IMR-90 (cell line): Measurements from ENCODE around the gene CDRT15. TPM values are rescaled to one million over a fixed set of nuclear protein-coding genes. Genes with fewer than 3 reads are reported as not detected.

Source experiments
- ATAC-seq: fragments of 200-7000 bp; cut with Tn5 transposase; 2 replicates; pipeline ENCODE4 v1.9.1; 2020; ENCODE audit warnings: low read depth, mild to moderate bottlenecking, moderate library complexity
- BruUV-seq: library from RNA; stranded (reverse); fragments of 400-500 nt; replicated peaks from 2 replicates; lab custom pipeline; 2021; lab: Mats Ljungman, UMichigan
- CTCF ChIA-PET: fragments of 300-600 bp; formaldehyde crosslinking; extraction: SDS; loops from one replicate; lab custom pipeline; 2021; ENCODE audit warnings: antibody characterized with exemption; lab: Yijun Ruan, JAX
- POLR2A ChIA-PET: fragments of 300-600 bp; sonication (Branson Sonifier 250); formaldehyde crosslinking; loops from one replicate; lab custom pipeline; 2022; ENCODE audit warnings: antibody characterized with exemption; ENCODE audit not compliant: unreplicated experiment; lab: Charles Lee
- DNase-seq: peaks from one replicate; pipeline ENCODE4 v3.0.0; 2013
- H2AFZ ChIP-seq: replicated peaks from 2 replicates; pipeline ENCODE3; 2013; ENCODE audit warnings: low read length, mild to moderate bottlenecking; ENCODE audit not compliant: poor library complexity
- H2AK5ac ChIP-seq: 2 replicates; pipeline ENCODE4 v1.6.1; 2013; ENCODE audit warnings: low read depth, low read length, inconsistent platforms
- H2AK9ac ChIP-seq: replicated peaks from 2 replicates; pipeline ENCODE3; 2013; ENCODE audit warnings: mild to moderate bottlenecking, low read depth, low read length, moderate library complexity; ENCODE audit not compliant: poor library complexity
- H2BK120ac ChIP-seq: 2 replicates; pipeline ENCODE4 v1.6.1; 2013; ENCODE audit warnings: low read depth, low read length, inconsistent platforms
- H2BK15ac ChIP-seq: 3 replicates; pipeline ENCODE4 v1.6.1; 2013; ENCODE audit warnings: low read depth, low read length, inconsistent platforms
- H2BK20ac ChIP-seq: 2 replicates; pipeline ENCODE4 v1.6.1; 2013; ENCODE audit warnings: low read depth, mild to moderate bottlenecking, inconsistent platforms, low read length, moderate library complexity
- H2BK5ac ChIP-seq: 2 replicates; pipeline ENCODE4 v1.6.1; 2013; ENCODE audit warnings: mild to moderate bottlenecking, low read depth, low read length, inconsistent platforms; ENCODE audit not compliant: poor library complexity, severe bottlenecking
- H3K14ac ChIP-seq: replicated peaks from 2 replicates; pipeline ENCODE4 v1.6.1; 2013; ENCODE audit warnings: low read depth, low read length, inconsistent platforms
- H3K18ac ChIP-seq: 2 replicates; pipeline ENCODE4 v1.6.1; 2013; ENCODE audit warnings: low read depth, low read length, control low read depth
- H3K23ac ChIP-seq: 2 replicates; pipeline ENCODE4 v1.6.1; 2013; ENCODE audit warnings: low read depth, low read length, inconsistent platforms
- H3K27ac ChIP-seq: 2 replicates; pipeline ENCODE4 v1.5.1; 2013; ENCODE audit warnings: mild to moderate bottlenecking, control low read depth, low read length; ENCODE audit not compliant: insufficient read depth
- H3K27me3 ChIP-seq: 2 replicates; pipeline ENCODE4 v1.6.1; 2013; ENCODE audit warnings: low read length; ENCODE audit not compliant: control insufficient read depth, insufficient read depth
- H3K36me3 ChIP-seq: 2 replicates; pipeline ENCODE4 v1.6.1; 2013; ENCODE audit warnings: low read length, mixed read lengths; ENCODE audit not compliant: control insufficient read depth, insufficient read depth
- H3K4ac ChIP-seq: 2 replicates; pipeline ENCODE4 v1.6.1; 2013; ENCODE audit warnings: low read depth, low read length, inconsistent platforms
- H3K4me1 ChIP-seq: 2 replicates; pipeline ENCODE4 v1.6.1; 2013; ENCODE audit warnings: low read length, mixed read lengths; ENCODE audit not compliant: control insufficient read depth, insufficient read depth
- H3K4me2 ChIP-seq: 2 replicates; pipeline ENCODE4 v1.6.1; 2013; ENCODE audit warnings: low read depth, mild to moderate bottlenecking, control low read depth, low read length, moderate library complexity
- H3K4me3 ChIP-seq: 2 replicates; pipeline ENCODE4 v1.5.1; 2013; ENCODE audit warnings: low read depth, mild to moderate bottlenecking, control low read depth, low read length, moderate library complexity; ENCODE audit not compliant: insufficient read depth
- H3K56ac ChIP-seq: 2 replicates; pipeline ENCODE4 v1.6.1; 2013; ENCODE audit warnings: low read length, inconsistent platforms; ENCODE audit not compliant: insufficient read depth; ENCODE audit errors: extremely low read depth
- H3K79me1 ChIP-seq, 2 experiments: 2 replicates each; pipeline ENCODE4 v1.6.1; 2013; ENCODE audit warnings: low read length in 2 of 2, inconsistent platforms in 1 of 2, low read depth in 1 of 2
- H3K9ac ChIP-seq: 2 replicates; pipeline ENCODE4 v1.6.1; 2013; ENCODE audit warnings: low read depth, low read length, control low read depth
- H3K9me1 ChIP-seq: 2 replicates; pipeline ENCODE4 v1.6.1; 2013; ENCODE audit warnings: low read length, inconsistent platforms; ENCODE audit not compliant: insufficient read depth
- H3K9me3 ChIP-seq: 2 replicates; pipeline ENCODE4 v1.6.1; 2013; ENCODE audit warnings: low read length; ENCODE audit not compliant: control insufficient read depth, insufficient read depth
- H4K20me1 ChIP-seq: 2 replicates; pipeline ENCODE4 v1.6.1; 2013; ENCODE audit warnings: low read length, inconsistent platforms; ENCODE audit not compliant: insufficient read depth
- H4K5ac ChIP-seq: 2 replicates; pipeline ENCODE4 v1.6.1; 2013; ENCODE audit warnings: mild to moderate bottlenecking, low read depth, low read length, control low read depth
- H4K8ac ChIP-seq, 2 experiments: 2 replicates each; pipeline ENCODE4 v1.6.1; 2013; ENCODE audit warnings: low read depth in 2 of 2, low read length in 2 of 2, control low read depth in 1 of 2, inconsistent platforms in 1 of 2
- H4K91ac ChIP-seq: 2 replicates; pipeline ENCODE4 v1.6.1; 2013; ENCODE audit warnings: low read depth, low read length, inconsistent platforms; ENCODE audit not compliant: insufficient read depth
- RAD21 ChIP-seq: IDR thresholded peaks from 2 replicates; pipeline ENCODE4 v1.6.1; 2012; ENCODE audit warnings: low read length, improper control_type of control experiment
- WGBS, 2 experiments: methylation state at CpG; one replicate each; pipeline versions ENCODE4 v1.1.5 to v1.1.7; 2013; ENCODE audit warnings: missing lambda C conversion rate in 2 of 2; ENCODE audit not compliant: insufficient read length in 1 of 2; ENCODE audit errors: extremely low coverage in 2 of 2; 5-methylcytosine and 5-hydroxymethylcytosine counted together
- dilution Hi-C: fragments of 300-500 bp; cut with HindIII; formaldehyde crosslinking; loops from one replicate; pipeline ENCODE4 v1.14.3; 2018; ENCODE audit warnings: low sequenced_read_pairs; ENCODE audit not compliant: unreplicated experiment
- in situ Hi-C: fragments of 300-500 bp; cut with MboI; formaldehyde crosslinking; loops from 3 replicates; pipeline ENCODE4 v1.14.3; 2019; ENCODE audit warnings: low sequenced_read_pairs, inconsistent platforms, mixed read lengths
- intact Hi-C: fragments of 100-400 bp; cut with micrococcal nuclease; formaldehyde crosslinking; loops from 2 replicates; pipeline ENCODE4 v1.10.0; 2022
- polyA plus RNA-seq, 3 experiments: library from polyadenylated mRNA; depleted of rRNA; stranded (reverse); fragments of >200 nt; gene quantifications; 2 replicates each; pipeline ENCODE4 v1.2.3, GENCODE V29; 2012; ENCODE audit warnings: low replicate concordance in 1 of 3
- total RNA-seq: library from RNA; depleted of rRNA; stranded (reverse); fragments of >200 nt; gene quantifications from 2 replicates; pipeline ENCODE4 v1.2.3, GENCODE V29; 2012
- TF ChIP-seq, protein P1 (sequence below): conservative IDR thresholded peaks from 2 replicates; pipeline ENCODE4 v1.5.1; 2012; ENCODE audit warnings: mild to moderate bottlenecking, low read depth, low read length, improper control_type of control experiment
- TF ChIP-seq, protein P2 (sequence below): fragments of 150-350 bp; IDR thresholded peaks from 2 replicates; pipeline ENCODE4 v1.6.1; 2017; ENCODE audit warnings: mild to moderate bottlenecking, antibody characterized with exemption, low read length, low read depth

The CDRT15 gene
- total and polyA plus RNA-seq, 2 of the 4 experiments (the other 2 are of a cell fraction) = not detected

DNA sequence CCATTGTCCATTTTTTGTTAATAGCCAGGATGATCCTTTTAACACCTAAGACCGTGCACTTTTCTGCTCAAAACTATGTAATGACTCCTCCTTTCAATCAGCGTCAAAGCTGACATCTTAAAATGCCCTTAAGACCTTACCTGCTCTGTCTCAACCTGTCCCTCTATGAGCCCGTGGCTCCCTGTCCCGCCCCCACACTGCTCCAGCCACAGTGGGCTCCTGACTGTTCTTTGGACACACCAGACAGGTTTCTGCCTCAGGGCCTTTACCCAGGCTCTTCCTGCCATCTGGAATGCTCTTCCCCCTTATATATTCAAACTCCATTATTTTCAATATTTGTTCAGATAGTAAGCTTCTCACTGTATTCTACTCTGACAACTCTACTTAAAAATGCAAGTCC, 14.1 kb downstream of the CDRT15 start:
- H3K4ac ChIP-seq = no peak overlapping the region
- H4K8ac ChIP-seq = no peak overlapping the region
- peaks cover 2% of the 10 kb centered on the region; the same call in 1 of the 2 replicates for H3K9me3 ChIP-seq
- intact Hi-C loops = no loop called here
- no peaks in the 10 kb centered on the region for H3K4me1 ChIP-seq
- ChIA-PET POLR2A (no interaction called here), CTCF (no interaction called here)
- DNase-seq (no peak), ATAC-seq (no peak)
- in situ Hi-C loops = no loop called here
- no peak overlapping the region for H2BK20ac ChIP-seq
- no TSS peak for BruUV-seq
- dilution Hi-C loops = no loop called here
- H3K79me1 ChIP-seq = no peaks in the 10 kb centered on the region
- H3K56ac ChIP-seq = no peak overlapping the region
- no peaks in the 10 kb centered on the region; the same call in 1 of the 2 replicates for H3K9me1 ChIP-seq
- no peak overlapping the region for H3K14ac ChIP-seq
- 79% methylated on average over 4 of the region's 4 CpGs; no CpG with 5 or more reads in 1 of the 2 experiments for WGBS, 2 experiments
- H3K9ac ChIP-seq = no peak overlapping the region
- H3K4me2 ChIP-seq = no peak overlapping the region
- H3K36me3 ChIP-seq = no peaks in the 10 kb centered on the region
- H3K27ac ChIP-seq = no peak overlapping the region
- H3K27me3 ChIP-seq = peaks cover 3% of the 10 kb centered on the region; the same call in 1 of the 2 replicates
- no peak overlapping the region for H2BK15ac ChIP-seq
- no peak overlapping the region for H3K18ac ChIP-seq
- no peak overlapping the region for H4K91ac ChIP-seq
- TF ChIP-seq RAD21 = no peak
- TF ChIP-seq, protein P1, sequence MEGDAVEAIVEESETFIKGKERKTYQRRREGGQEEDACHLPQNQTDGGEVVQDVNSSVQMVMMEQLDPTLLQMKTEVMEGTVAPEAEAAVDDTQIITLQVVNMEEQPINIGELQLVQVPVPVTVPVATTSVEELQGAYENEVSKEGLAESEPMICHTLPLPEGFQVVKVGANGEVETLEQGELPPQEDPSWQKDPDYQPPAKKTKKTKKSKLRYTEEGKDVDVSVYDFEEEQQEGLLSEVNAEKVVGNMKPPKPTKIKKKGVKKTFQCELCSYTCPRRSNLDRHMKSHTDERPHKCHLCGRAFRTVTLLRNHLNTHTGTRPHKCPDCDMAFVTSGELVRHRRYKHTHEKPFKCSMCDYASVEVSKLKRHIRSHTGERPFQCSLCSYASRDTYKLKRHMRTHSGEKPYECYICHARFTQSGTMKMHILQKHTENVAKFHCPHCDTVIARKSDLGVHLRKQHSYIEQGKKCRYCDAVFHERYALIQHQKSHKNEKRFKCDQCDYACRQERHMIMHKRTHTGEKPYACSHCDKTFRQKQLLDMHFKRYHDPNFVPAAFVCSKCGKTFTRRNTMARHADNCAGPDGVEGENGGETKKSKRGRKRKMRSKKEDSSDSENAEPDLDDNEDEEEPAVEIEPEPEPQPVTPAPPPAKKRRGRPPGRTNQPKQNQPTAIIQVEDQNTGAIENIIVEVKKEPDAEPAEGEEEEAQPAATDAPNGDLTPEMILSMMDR = no peak
- TF ChIP-seq, protein P2, sequence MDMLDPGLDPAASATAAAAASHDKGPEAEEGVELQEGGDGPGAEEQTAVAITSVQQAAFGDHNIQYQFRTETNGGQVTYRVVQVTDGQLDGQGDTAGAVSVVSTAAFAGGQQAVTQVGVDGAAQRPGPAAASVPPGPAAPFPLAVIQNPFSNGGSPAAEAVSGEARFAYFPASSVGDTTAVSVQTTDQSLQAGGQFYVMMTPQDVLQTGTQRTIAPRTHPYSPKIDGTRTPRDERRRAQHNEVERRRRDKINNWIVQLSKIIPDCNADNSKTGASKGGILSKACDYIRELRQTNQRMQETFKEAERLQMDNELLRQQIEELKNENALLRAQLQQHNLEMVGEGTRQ = no peak
- no peak overlapping the region for H2AFZ ChIP-seq
- no peak overlapping the region for H2BK5ac ChIP-seq
- H4K20me1 ChIP-seq = no peaks in the 10 kb centered on the region
- no peak overlapping the region for H2BK120ac ChIP-seq
- no peak overlapping the region for H2AK5ac ChIP-seq
- H4K5ac ChIP-seq = no peak overlapping the region
- H3K23ac ChIP-seq = no peak overlapping the region
- H3K4me3 ChIP-seq = no peak overlapping the region
- no peak overlapping the region for H2AK9ac ChIP-seq
